ENCODE results near the gene MAGI1. TPM values are rescaled to one million over a fixed set of nuclear protein-coding genes. Genes with fewer than 3 reads are reported as not detected.
A peak's percentile ranks its signal among the peaks of the same experiment; 100 is the strongest.

Gene MAGI1
- total RNA-seq, 3 donors from 2014 or later: 22.1 to 94.4 (median 70.5) TPM

- TF ChIP-seq, protein P1, sequence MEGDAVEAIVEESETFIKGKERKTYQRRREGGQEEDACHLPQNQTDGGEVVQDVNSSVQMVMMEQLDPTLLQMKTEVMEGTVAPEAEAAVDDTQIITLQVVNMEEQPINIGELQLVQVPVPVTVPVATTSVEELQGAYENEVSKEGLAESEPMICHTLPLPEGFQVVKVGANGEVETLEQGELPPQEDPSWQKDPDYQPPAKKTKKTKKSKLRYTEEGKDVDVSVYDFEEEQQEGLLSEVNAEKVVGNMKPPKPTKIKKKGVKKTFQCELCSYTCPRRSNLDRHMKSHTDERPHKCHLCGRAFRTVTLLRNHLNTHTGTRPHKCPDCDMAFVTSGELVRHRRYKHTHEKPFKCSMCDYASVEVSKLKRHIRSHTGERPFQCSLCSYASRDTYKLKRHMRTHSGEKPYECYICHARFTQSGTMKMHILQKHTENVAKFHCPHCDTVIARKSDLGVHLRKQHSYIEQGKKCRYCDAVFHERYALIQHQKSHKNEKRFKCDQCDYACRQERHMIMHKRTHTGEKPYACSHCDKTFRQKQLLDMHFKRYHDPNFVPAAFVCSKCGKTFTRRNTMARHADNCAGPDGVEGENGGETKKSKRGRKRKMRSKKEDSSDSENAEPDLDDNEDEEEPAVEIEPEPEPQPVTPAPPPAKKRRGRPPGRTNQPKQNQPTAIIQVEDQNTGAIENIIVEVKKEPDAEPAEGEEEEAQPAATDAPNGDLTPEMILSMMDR (IDR thresholded peaks at IDR 0.05): no peak
- TF ChIP-seq POLR2AphosphoS5 (IDR thresholded peaks at IDR 0.05) (no peak), POLR2A (IDR thresholded peaks at IDR 0.05) (no peak)
- H3K36me3 ChIP-seq: no peaks in the 10 kb centered on the region
- no peaks in the 10 kb centered on the region for H3K27me3 ChIP-seq
- intact Hi-C loops (cut with DNase I; ENCODE audit: low total_unique reads): loop anchor here (5.0 kb wide), 1 partner anchor 866 kb away; no protein-coding TSS in a partner anchor
- DNase-seq (ENCODE audit: low spot score in 2 of 2): no peak
- H3K27ac ChIP-seq: no peak overlapping the region
- no peak overlapping the region for H3K4me3 ChIP-seq
- no peaks in the 10 kb centered on the region for H3K9me3 ChIP-seq
- no peaks in the 10 kb centered on the region for H3K4me1 ChIP-seq
Measured at GRCh38 chr3:65938676-65939075, 100.0 kb downstream of the MAGI1 start.

GRCh38 chr3:65938147-65938546 is 100.6 kb downstream of the MAGI1 start:
- H3K9me3 ChIP-seq: no peaks in the 10 kb centered on the region
- no peak overlapping the region for H3K4me3 ChIP-seq
- H3K27ac ChIP-seq: no peak overlapping the region
- no peak for DNase-seq (ENCODE audit: low spot score in 2 of 2)
- no peaks in the 10 kb centered on the region for H3K27me3 ChIP-seq
- TF ChIP-seq, protein P1 (IDR thresholded peaks at IDR 0.05): no peak
- TF ChIP-seq POLR2AphosphoS5 (IDR thresholded peaks at IDR 0.05) (no peak), POLR2A (IDR thresholded peaks at IDR 0.05) (no peak)
- no peaks in the 10 kb centered on the region for H3K36me3 ChIP-seq
- intact Hi-C loops (cut with DNase I; ENCODE audit: low total_unique reads): loop anchor here (5.0 kb wide), 1 partner anchor 866 kb away; no protein-coding TSS in a partner anchor
- H3K4me1 ChIP-seq: no peaks in the 10 kb centered on the region

DNA sequence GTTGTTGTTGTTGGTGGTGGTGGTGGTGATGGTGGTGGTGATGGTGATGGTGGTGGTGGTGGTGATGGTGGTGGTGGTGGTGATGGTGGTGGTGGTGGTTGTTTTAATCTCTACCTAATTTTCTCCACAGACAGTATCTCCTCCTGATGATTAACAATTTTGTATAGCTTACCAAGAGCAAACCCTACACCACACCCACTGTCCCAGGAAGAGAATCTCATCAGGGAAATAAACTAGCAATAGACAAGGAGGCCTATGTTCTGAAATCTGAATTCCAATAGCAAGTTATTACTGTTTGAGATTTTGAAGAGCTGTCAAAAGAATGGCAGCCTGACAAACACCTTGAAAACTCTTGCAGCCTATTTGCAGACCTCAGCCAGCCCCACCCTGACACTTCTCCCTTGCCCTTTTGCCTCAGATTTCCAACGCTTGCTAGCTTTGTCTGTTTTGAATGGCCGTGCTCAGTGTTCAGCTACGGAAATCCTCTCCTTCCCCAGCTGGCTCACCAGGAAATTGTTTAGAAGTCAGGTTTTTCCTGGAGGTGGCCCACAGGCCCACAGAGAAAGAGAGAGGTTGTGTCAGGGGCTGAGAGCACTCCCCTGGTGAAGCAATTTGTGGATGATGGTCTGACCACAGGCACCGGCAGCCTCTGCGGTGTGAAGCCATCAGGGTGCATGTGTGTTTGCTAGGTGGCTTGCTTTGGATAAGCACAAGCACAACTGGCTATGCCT is 101.6 kb downstream of the MAGI1 start:
- intact Hi-C loops (cut with DNase I; ENCODE audit: low total_unique reads): loop anchor here (5.0 kb wide), 1 partner anchor 865 kb away; no protein-coding TSS in a partner anchor
- no peak overlapping the region for H3K4me3 ChIP-seq
- TF ChIP-seq, protein P1 (IDR thresholded peaks at IDR 0.05): no peak
- TF ChIP-seq POLR2AphosphoS5 (IDR thresholded peaks at IDR 0.05) (no peak), POLR2A (IDR thresholded peaks at IDR 0.05) (no peak)
- H3K27ac ChIP-seq: peak overlapping the region; percentile 56 to 64
- no peaks in the 10 kb centered on the region for H3K4me1 ChIP-seq
- no peaks in the 10 kb centered on the region for H3K9me3 ChIP-seq
- H3K36me3 ChIP-seq: no peaks in the 10 kb centered on the region
- no peak for DNase-seq (ENCODE audit: low spot score in 2 of 2)
- H3K27me3 ChIP-seq: no peaks in the 10 kb centered on the region

GRCh38 chr3:65935724-65936123 is 103.0 kb downstream of the MAGI1 start:
- Histone ChIP-seq H3K27me3 (no peaks in the 10 kb centered on the region), H3K4me3 (no peak overlapping the region), H3K4me1 (no peaks in the 10 kb centered on the region), H3K27ac (peak overlapping the region in 1 of 2 donors; percentile 54), H3K9me3 (no peaks in the 10 kb centered on the region), H3K36me3 (no peaks in the 10 kb centered on the region)
- TF ChIP-seq POLR2A (IDR thresholded peaks at IDR 0.05) (no peak), POLR2AphosphoS5 (IDR thresholded peaks at IDR 0.05) (no peak)
- TF ChIP-seq, protein P1 (IDR thresholded peaks at IDR 0.05): no peak
- intact Hi-C loops (cut with DNase I; ENCODE audit: low total_unique reads): loop anchor here (5.0 kb wide), 1 partner anchor 863 kb away; no protein-coding TSS in a partner anchor
- no peak for DNase-seq (ENCODE audit: low spot score in 2 of 2)

DNA sequence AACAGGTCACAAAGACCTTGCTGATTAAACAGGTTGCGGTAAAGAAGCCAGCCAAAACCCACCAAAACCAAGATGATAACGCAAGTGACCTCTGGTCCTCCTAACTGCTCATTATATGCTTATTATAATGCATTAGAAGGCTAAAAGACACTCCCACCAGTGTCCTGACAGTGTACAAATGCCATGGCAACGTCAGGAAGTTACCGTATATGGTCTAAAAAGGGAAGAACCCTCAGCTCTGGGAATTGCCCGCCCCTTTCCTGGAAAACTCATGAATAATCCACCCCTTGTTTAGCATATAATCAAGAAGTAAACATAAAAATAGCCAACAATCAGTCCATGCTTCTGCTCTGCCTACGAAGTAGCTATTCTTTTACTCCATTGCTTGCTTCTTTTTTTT is 108.1 kb downstream of the MAGI1 start:
- intact Hi-C loops (cut with DNase I; ENCODE audit: low total_unique reads): loop anchor here (5.0 kb wide), 1 partner anchor 718 kb away; no protein-coding TSS in a partner anchor
- no peak for TF ChIP-seq POLR2AphosphoS5 (IDR thresholded peaks at IDR 0.05)
- TF ChIP-seq, protein P1 (IDR thresholded peaks at IDR 0.05): no peak
- H3K27ac ChIP-seq: no peak overlapping the region
- H3K4me3 ChIP-seq: no peak overlapping the region
- DNase-seq (ENCODE audit: low spot score in 2 of 2): no peak
- no peaks in the 10 kb centered on the region for H3K9me3 ChIP-seq
- no peaks in the 10 kb centered on the region for H3K36me3 ChIP-seq
- H3K27me3 ChIP-seq: no peaks in the 10 kb centered on the region
- H3K4me1 ChIP-seq: peaks cover 0 to 16% of the 10 kb centered on the region in 2 donors

All from breast epithelium (tissue), 4 donors.